Kidney (tissue), 14 donors: ENCODE results near the gene CGREF1. TPM values are rescaled to one million over a fixed set of nuclear protein-coding genes. Genes with fewer than 3 reads are reported as not detected.
A peak's percentile ranks its signal among the peaks of the same experiment; 100 is the strongest.

ENCODE experiments used
- DNase-seq, 5 donors: peaks; one replicate each; pipeline ENCODE4 v3.0.0-alpha.2; 2013 to 2020
- FAIRE-seq: peaks from 2 replicates; lab custom pipeline; 2012; peaks lifted over from hg19 to GRCh38; lab: Jason Lieb, UNC
- H3K27ac ChIP-seq, 2 donors: one replicate each; pipeline ENCODE4 v1.7.0; 2013; ENCODE audit warnings: low read depth in 2 of 2, low read length in 2 of 2, inconsistent platforms in 1 of 2
- H3K27me3 ChIP-seq: one replicate; pipeline ENCODE4 v1.7.1; 2013; ENCODE audit warnings: low read length, inconsistent platforms; ENCODE audit not compliant: control insufficient read depth, insufficient read depth
- H3K36me3 ChIP-seq, 3 donors: one replicate each; pipeline versions ENCODE4 v1.7.0 to v1.7.1; 2013; ENCODE audit warnings: low read length in 3 of 3, control low read depth in 1 of 3, inconsistent platforms in 1 of 3; ENCODE audit not compliant: insufficient read depth in 3 of 3, control insufficient read depth in 2 of 3
- H3K4me1 ChIP-seq, 3 donors: one replicate each; pipeline versions ENCODE4 v1.7.0 to v1.7.1; 2013; ENCODE audit warnings: low read length in 3 of 3, inconsistent platforms in 1 of 3, low read depth in 1 of 3; ENCODE audit not compliant: control insufficient read depth in 2 of 3, insufficient read depth in 2 of 3
- H3K4me3 ChIP-seq, 3 donors: one replicate each; pipeline versions ENCODE4 v1.7.0 to v1.8.1; 2013; ENCODE audit warnings: low read length in 3 of 3, control low read depth in 1 of 3, inconsistent platforms in 1 of 3
- H3K9ac ChIP-seq, 3 donors: one replicate each; pipeline versions ENCODE4 v1.7.0 to v1.7.1; 2013; ENCODE audit warnings: low read length in 3 of 3, control low read depth in 1 of 3, inconsistent platforms in 1 of 3
- H3K9me3 ChIP-seq, 3 donors: one replicate each; pipeline versions ENCODE4 v1.7.0 to v1.7.1; 2013; ENCODE audit warnings: low read length in 3 of 3, control low read depth in 1 of 3, inconsistent platforms in 1 of 3; ENCODE audit not compliant: control insufficient read depth in 2 of 3, insufficient read depth in 1 of 3
- intact Hi-C: fragments of 100-400 bp; cut with DNase I; formaldehyde crosslinking; loops from one replicate; pipeline ENCODE4 v1.11.1; 2022
- polyA plus RNA-seq: library from polyadenylated mRNA; stranded (reverse); fragments of 350-450 nt; fragmentation: Illumina TruSeq; extraction: RNeasy Lipid Tissue Mini Kit (QIAGEN cat#74804); gene quantifications from one replicate; pipeline ENCODE4 v1.2.3, GENCODE V29; 2014; ENCODE audit warnings: low read depth, low replicate concordance; ENCODE audit not compliant: insufficient read depth
- total RNA-seq: library from RNA; stranded (reverse); fragmentation: NEBNext Ultra II Directional; extraction: Animal tissue kit (Norgen Biotek cat#: 25700); gene quantifications from one replicate; pipeline ENCODE4 v1.2.1, GENCODE V29; 2021
- TF ChIP-seq, protein P1 (sequence below): IDR thresholded peaks from 3 replicates; pipeline ENCODE4 v1.5.1; 2012; ENCODE audit warnings: mild to moderate bottlenecking, moderate library complexity, borderline replicate concordance; ENCODE audit not compliant: insufficient read depth; ENCODE audit errors: extremely low read depth
- donor health status: control.
- donor health status: control.
- donor health status: control.
- donor health status: control.
- donor health status: control.
- donor health status: DM: yes; HTN: yes; CAD: no.
- donor health status: Normal renal cell carcinoma (clear cell type).

The CGREF1 gene
- total and polyA plus RNA-seq, 2 donors from 2014 or later = 3.7 to 3.8 TPM

DNA sequence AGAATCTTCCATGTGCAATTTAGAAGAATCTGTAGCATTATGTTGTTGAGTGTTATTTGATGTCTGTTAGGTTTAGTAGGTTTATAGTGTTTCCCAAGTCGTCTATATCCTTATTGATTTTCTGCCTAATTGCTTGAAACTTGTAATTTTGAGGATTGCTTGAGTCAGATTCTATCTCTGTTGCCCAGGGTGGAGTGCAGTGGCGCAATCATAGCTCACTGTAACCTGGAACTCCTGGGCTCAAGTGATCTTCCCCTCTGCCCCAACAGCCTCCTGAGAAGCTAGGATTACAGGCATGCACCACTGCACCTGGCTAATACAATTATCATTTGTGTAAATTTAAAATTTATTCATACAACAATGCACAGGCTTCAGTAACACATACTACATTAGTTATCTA lies 26.8 kb upstream of the CGREF1 start:
- Histone ChIP-seq H3K4me3 (no peak overlapping the region), H3K27ac (no peak overlapping the region), H3K36me3 (no peaks in the 10 kb centered on the region), H3K9ac (no peak overlapping the region), H3K4me1 (no peaks in the 10 kb centered on the region), H3K27me3 (no peaks in the 10 kb centered on the region), H3K9me3 (no peaks in the 10 kb centered on the region)
- FAIRE-seq = no peak
- intact Hi-C loops = no loop called here
- TF ChIP-seq, protein P1, sequence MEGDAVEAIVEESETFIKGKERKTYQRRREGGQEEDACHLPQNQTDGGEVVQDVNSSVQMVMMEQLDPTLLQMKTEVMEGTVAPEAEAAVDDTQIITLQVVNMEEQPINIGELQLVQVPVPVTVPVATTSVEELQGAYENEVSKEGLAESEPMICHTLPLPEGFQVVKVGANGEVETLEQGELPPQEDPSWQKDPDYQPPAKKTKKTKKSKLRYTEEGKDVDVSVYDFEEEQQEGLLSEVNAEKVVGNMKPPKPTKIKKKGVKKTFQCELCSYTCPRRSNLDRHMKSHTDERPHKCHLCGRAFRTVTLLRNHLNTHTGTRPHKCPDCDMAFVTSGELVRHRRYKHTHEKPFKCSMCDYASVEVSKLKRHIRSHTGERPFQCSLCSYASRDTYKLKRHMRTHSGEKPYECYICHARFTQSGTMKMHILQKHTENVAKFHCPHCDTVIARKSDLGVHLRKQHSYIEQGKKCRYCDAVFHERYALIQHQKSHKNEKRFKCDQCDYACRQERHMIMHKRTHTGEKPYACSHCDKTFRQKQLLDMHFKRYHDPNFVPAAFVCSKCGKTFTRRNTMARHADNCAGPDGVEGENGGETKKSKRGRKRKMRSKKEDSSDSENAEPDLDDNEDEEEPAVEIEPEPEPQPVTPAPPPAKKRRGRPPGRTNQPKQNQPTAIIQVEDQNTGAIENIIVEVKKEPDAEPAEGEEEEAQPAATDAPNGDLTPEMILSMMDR = no peak
- DNase-seq = no peak

DNA sequence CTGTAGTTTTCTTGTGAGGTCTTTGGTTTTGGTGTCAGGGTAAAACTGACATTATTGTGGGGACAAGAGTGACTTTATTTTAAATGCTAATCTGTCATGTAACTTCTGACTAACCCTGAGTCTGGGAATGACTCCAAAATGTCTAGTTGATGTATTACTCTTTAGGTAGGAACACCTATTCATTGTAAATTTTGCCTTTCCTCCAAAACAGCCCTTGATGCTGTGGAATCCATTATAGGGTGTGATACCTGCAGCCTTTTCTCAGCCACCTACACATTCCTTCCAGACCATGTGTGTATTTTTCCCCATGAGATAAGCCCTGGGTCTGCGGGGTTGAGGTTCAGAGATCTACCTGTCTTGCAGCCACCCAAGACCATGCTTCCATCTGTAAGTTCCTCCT lies 24.4 kb upstream of the CGREF1 start:
- TF ChIP-seq, protein P1 = no peak
- Histone ChIP-seq H3K27me3 (no peaks in the 10 kb centered on the region), H3K27ac (no peak overlapping the region), H3K36me3 (no peaks in the 10 kb centered on the region), H3K4me1 (no peaks in the 10 kb centered on the region), H3K9me3 (no peaks in the 10 kb centered on the region), H3K9ac (no peak overlapping the region), H3K4me3 (no peak overlapping the region)
- DNase-seq = no peak
- FAIRE-seq = no peak
- intact Hi-C loops = no loop called here

DNA sequence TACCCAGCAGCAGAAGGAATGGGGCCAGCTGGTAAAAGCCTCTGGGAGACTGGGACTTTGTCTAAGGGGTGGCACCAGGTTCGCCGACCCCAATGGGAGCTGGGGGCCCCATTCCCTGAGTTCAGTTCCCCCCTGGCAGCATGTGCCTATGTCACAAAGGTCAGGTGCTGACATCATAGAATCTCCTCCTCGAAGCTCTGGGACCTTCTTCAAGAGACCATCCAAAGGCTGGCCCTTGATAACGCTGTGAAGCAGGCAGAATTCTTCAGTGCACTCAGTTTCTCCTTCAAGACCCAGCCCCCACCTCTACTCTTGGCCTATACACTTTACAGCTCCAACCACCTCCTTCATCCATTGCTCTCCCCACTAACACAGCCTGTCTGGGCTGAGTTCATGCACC lies 20.4 kb upstream of the CGREF1 start, which contains the start of gene PRR30:
TSS of gene PRR30 (minus strand) at position 101 of the 400 bp plus-strand sequence. CDS start 1,081 bp downstream, outside the sequence.
- no peak within 1 kb of the TSS for H3K9ac ChIP-seq
- no peak within 1 kb of the TSS for H3K27ac ChIP-seq
- no peaks in the 10 kb centered on the region for H3K27me3 ChIP-seq
- TF ChIP-seq, protein P1 = no peak
- no peaks in the 10 kb centered on the region for H3K4me1 ChIP-seq
- H3K9me3 ChIP-seq = no peaks in the 10 kb centered on the region
- no peak for FAIRE-seq
- DNase-seq = peak in 1 of 5 donors; percentile 20
- no peak within 1 kb of the TSS for H3K4me3 ChIP-seq
- H3K36me3 ChIP-seq = no peaks in the 10 kb centered on the region
- intact Hi-C loops = no loop called here

DNA sequence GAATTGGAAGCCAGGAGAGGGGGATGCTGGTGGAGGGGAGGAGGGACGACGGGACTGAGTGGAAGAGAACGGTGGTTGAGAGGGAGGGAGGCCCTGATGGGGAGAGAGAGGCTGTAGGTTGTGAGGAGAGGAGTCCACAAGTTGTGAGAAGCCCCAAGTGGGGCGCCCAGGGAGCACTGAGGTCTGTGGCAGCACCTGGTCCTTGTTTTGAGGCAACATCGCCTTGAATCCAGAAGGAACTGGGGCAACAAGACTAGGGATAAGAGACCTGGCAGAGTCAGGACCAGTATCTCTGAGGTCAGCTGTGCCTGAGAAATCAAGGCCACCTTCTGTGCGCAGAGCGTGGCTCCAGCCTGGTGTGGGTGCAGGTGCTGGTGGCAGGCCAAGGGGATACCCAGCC lies 19.2 kb upstream of the CGREF1 start:
- H3K36me3 ChIP-seq = no peaks in the 10 kb centered on the region
- peak in 1 of 5 donors; percentile 43 for DNase-seq
- TF ChIP-seq, protein P1 = no peak
- H3K9me3 ChIP-seq = no peaks in the 10 kb centered on the region
- intact Hi-C loops = no loop called here
- H3K9ac ChIP-seq = no peak overlapping the region
- no peaks in the 10 kb centered on the region for H3K27me3 ChIP-seq
- FAIRE-seq = no peak
- no peak overlapping the region for H3K27ac ChIP-seq
- peaks cover 0 to 8% (median 6%) of the 10 kb centered on the region in 3 donors for H3K4me1 ChIP-seq
- no peak overlapping the region for H3K4me3 ChIP-seq
